MV-4-11 (cell line): Measurements from ENCODE around the gene ARHGEF12.

ENCODE experiments used
- DNase-seq: peaks from one replicate; lab custom pipeline; 2025; lab: John Stamatoyannopoulos, UW

The ARHGEF12 gene

GRCh38 chr11:120339394-120339890 is 3.2 kb downstream of the ARHGEF12 start:
- DNase-seq: no peak

- no peak for DNase-seq
Observed at GRCh38 chr11:120340529-120340928, 4.3 kb downstream of the ARHGEF12 start.

- no peak for DNase-seq
Observed at GRCh38 chr11:120342226-120342625, 6.0 kb downstream of the ARHGEF12 start.

- DNase-seq: no peak
Observed at GRCh38 chr11:120342678-120343077, 6.5 kb downstream of the ARHGEF12 start.

GRCh38 chr11:120343429-120343828 is 7.2 kb downstream of the ARHGEF12 start:
- peak; percentile 75 for DNase-seq

GRCh38 chr11:120344302-120345004 is 8.2 kb downstream of the ARHGEF12 start:
- DNase-seq: peak; percentile 96

GRCh38 chr11:120346233-120346632 is 10.0 kb downstream of the ARHGEF12 start:
- DNase-seq: no peak

GRCh38 chr11:120350637-120351036 is 14.4 kb downstream of the ARHGEF12 start:
- no peak for DNase-seq

GRCh38 chr11:120352405-120352804 is 16.2 kb downstream of the ARHGEF12 start:
- no peak for DNase-seq

- no peak for DNase-seq
Observed at GRCh38 chr11:120354068-120354467, 17.9 kb downstream of the ARHGEF12 start.

GRCh38 chr11:120354779-120355178 is 18.6 kb downstream of the ARHGEF12 start:
- no peak for DNase-seq

GRCh38 chr11:120357620-120358019 is 21.4 kb downstream of the ARHGEF12 start:
- no peak for DNase-seq

GRCh38 chr11:120358729-120359128 is 22.5 kb downstream of the ARHGEF12 start:
- DNase-seq: no peak

GRCh38 chr11:120363436-120363835 is 27.2 kb downstream of the ARHGEF12 start:
- no peak for DNase-seq

- DNase-seq: no peak
Observed at GRCh38 chr11:120365512-120365911, 29.3 kb downstream of the ARHGEF12 start.

- no peak for DNase-seq
Observed at GRCh38 chr11:120372296-120372695, 36.1 kb downstream of the ARHGEF12 start.

- no peak for DNase-seq
Observed at GRCh38 chr11:120375076-120375475, 38.9 kb downstream of the ARHGEF12 start.

- no peak for DNase-seq
Observed at GRCh38 chr11:120376547-120377182, 40.5 kb downstream of the ARHGEF12 start.

GRCh38 chr11:120378474-120378873 is 42.3 kb downstream of the ARHGEF12 start:
- DNase-seq: no peak

- DNase-seq: no peak
Observed at GRCh38 chr11:120381401-120381800, 45.2 kb downstream of the ARHGEF12 start.

- no peak for DNase-seq
Observed at GRCh38 chr11:120383518-120384155, 47.4 kb downstream of the ARHGEF12 start.

- DNase-seq: no peak
Observed at GRCh38 chr11:120384476-120384875, 48.3 kb downstream of the ARHGEF12 start.

- DNase-seq: no peak
Observed at GRCh38 chr11:120385110-120385509, 48.9 kb downstream of the ARHGEF12 start.
